ENCODE measurements around the gene CR1. TPM values are rescaled to one million over a fixed set of nuclear protein-coding genes. Genes with fewer than 3 reads are reported as not detected.

Gene CR1
- total and polyA plus RNA-seq, 2 of the 8 experiments (the other 6 are each of a cell fraction or from before 2014, with no cell fraction given): 0.15 to 0.22 TPM

GRCh38 chr1:207645635-207646081 lies 149.7 kb downstream of the CR1 start:
- ChIA-PET CTCF (ENCODE audit: partially characterized antibody) (interaction anchor here (1.0 kb wide), 1 partner anchor 9 kb away, joined by 3 read pairs; no protein-coding TSS in a partner anchor), POLR2A (ENCODE audit: partially characterized antibody) (no interaction called here)
- Histone ChIP-seq H2AFZ (ENCODE audit: low read length) (peak overlapping the region; percentile 31; the same call in 1 of the 2 replicates), H3K23ac (ENCODE audit: insufficient read length) (no peak overlapping the region), H4K8ac (ENCODE audit: extremely low read depth, insufficient read depth, low read length) (peak overlapping the region; percentile 88), H3K27ac (ENCODE audit: low read depth, low read length) (no peak overlapping the region), H2BK12ac (ENCODE audit: low read depth, low read length) (peak overlapping the region; percentile 68; the same call in 1 of the 2 replicates), H4K91ac (replicated peaks; ENCODE audit: insufficient read length, low read length) (peak overlapping the region; percentile 55), H3K14ac (ENCODE audit: insufficient read length) (no peak overlapping the region), H2BK120ac (replicated peaks; ENCODE audit: low read depth, low read length) (no peak overlapping the region), H3K79me2 (ENCODE audit: control insufficient read depth in 1 of 2, insufficient read depth in 2 of 2, low read length in 2 of 2) (no peaks in the 10 kb centered on the region), H3K23me2 (ENCODE audit: low read depth, low read length) (no peaks in the 10 kb centered on the region), H3K4me3 (ENCODE audit: extremely low read depth in 1 of 4, insufficient read depth in 2 of 4, low read depth in 3 of 4, low read length in 4 of 4) (no peak overlapping the region), H4K5ac (ENCODE audit: insufficient read length, low read depth, low read length) (no peak overlapping the region), H4K20me1 (replicated peaks in 1 of 2; ENCODE audit: control insufficient read depth in 1 of 2, insufficient read depth in 2 of 2, low read length in 2 of 2) (no peaks in the 10 kb centered on the region), H3K4ac (replicated peaks; ENCODE audit: insufficient read length, low read depth, low read length) (no peak overlapping the region), H2BK15ac (ENCODE audit: low read length) (peak overlapping the region; percentile 74; the same call in 1 of the 2 replicates), H2BK20ac (ENCODE audit: low read length) (peak overlapping the region; percentile 66), H3K9me3 (ENCODE audit: insufficient read depth in 2 of 2, low read depth in 1 of 2, low read length in 1 of 2) (no peaks in the 10 kb centered on the region; a peak in 1 of 4 replicates), H3K9ac (replicated peaks in 1 of 4; ENCODE audit: extremely low read depth in 1 of 4, low read depth in 3 of 4, low read length in 3 of 4) (no peak overlapping the region), H3K4me2 (ENCODE audit: insufficient read depth in 1 of 2, low read depth in 2 of 2, low read length in 2 of 2) (no peak overlapping the region; a peak in 1 of 4 replicates), H3K79me1 (ENCODE audit: low read depth, low read length) (no peaks in the 10 kb centered on the region), H3K36me3 (ENCODE audit: control insufficient read depth in 2 of 4, insufficient read depth in 4 of 4, low read length in 3 of 4) (no peaks in the 10 kb centered on the region), H2AK5ac (ENCODE audit: low read depth, low read length) (peak overlapping the region; percentile 13; the same call in 1 of the 2 replicates), H3K27me3 (replicated peaks in 1 of 4; ENCODE audit: control insufficient read depth in 3 of 4, extremely low read depth in 1 of 4, insufficient read depth in 3 of 4, low read length in 3 of 4) (no peaks in the 10 kb centered on the region), H3K4me1 (replicated peaks in 1 of 4; ENCODE audit: control insufficient read depth in 3 of 4, insufficient read depth in 4 of 4, low read length in 3 of 4) (no peaks in the 10 kb centered on the region), H3K56ac (replicated peaks; ENCODE audit: insufficient read length, low read depth, low read length) (no peak overlapping the region), H2BK5ac (ENCODE audit: low read depth, low read length) (peak overlapping the region; percentile 52; the same call in 1 of the 2 replicates), H3K18ac (ENCODE audit: extremely low read depth, low read length) (no peak overlapping the region; the same call in 1 of the 2 replicates)
- WGBS, 2 experiments (ENCODE audit: extremely low coverage in 1 of 2, insufficient coverage in 1 of 2, insufficient read length in 1 of 2, insufficient replicate concordance in 2 of 2, low coverage in 1 of 2, low lambda C conversion rate in 2 of 2, missing lambda C conversion rate in 1 of 2): 88% methylated on average over 16 of the region's 17 CpGs; no CpG with 5 or more reads in 1 of the 2 experiments
- TF ChIP-seq SUZ12 (IDR thresholded peaks at IDR 0.05; ENCODE audit: low read length) (no peak), BACH1 (IDR thresholded peaks at IDR 0.05; ENCODE audit: low read length) (no peak), ASH2L (IDR thresholded peaks at IDR 0.05; ENCODE audit: low read length) (no peak), YY1 (IDR thresholded peaks at IDR 0.05; ENCODE audit: low read depth, low read length) (no peak), TCF12 (IDR thresholded peaks at IDR 0.05; ENCODE audit: low read depth, low read length) (no peak), RNF2 (IDR thresholded peaks at IDR 0.05; ENCODE audit: borderline replicate concordance, low read depth, low read length, missing control alignments, poor library complexity, severe bottlenecking) (no peak), BCL11A (IDR thresholded peaks at IDR 0.05; ENCODE audit: low read depth in 2 of 2, low read length in 2 of 2) (no peak), POLR2A (IDR thresholded peaks at IDR 0.05; ENCODE audit: control extremely low read depth in 1 of 2, low read depth in 2 of 2, low read length in 2 of 2) (no peak)
- TF ChIP-seq, protein P1, sequence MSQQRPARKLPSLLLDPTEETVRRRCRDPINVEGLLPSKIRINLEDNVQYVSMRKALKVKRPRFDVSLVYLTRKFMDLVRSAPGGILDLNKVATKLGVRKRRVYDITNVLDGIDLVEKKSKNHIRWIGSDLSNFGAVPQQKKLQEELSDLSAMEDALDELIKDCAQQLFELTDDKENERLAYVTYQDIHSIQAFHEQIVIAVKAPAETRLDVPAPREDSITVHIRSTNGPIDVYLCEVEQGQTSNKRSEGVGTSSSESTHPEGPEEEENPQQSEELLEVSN (IDR thresholded peaks at IDR 0.05): no peak
- TF ChIP-seq, protein P2, sequence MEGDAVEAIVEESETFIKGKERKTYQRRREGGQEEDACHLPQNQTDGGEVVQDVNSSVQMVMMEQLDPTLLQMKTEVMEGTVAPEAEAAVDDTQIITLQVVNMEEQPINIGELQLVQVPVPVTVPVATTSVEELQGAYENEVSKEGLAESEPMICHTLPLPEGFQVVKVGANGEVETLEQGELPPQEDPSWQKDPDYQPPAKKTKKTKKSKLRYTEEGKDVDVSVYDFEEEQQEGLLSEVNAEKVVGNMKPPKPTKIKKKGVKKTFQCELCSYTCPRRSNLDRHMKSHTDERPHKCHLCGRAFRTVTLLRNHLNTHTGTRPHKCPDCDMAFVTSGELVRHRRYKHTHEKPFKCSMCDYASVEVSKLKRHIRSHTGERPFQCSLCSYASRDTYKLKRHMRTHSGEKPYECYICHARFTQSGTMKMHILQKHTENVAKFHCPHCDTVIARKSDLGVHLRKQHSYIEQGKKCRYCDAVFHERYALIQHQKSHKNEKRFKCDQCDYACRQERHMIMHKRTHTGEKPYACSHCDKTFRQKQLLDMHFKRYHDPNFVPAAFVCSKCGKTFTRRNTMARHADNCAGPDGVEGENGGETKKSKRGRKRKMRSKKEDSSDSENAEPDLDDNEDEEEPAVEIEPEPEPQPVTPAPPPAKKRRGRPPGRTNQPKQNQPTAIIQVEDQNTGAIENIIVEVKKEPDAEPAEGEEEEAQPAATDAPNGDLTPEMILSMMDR (IDR thresholded peaks at IDR 0.05; ENCODE audit: control extremely low read depth in 1 of 3, insufficient read depth in 1 of 3, low read depth in 1 of 3, low read length in 3 of 3): no peak
- DNase-seq (ENCODE audit: low read depth in 1 of 2, low spot score in 2 of 2): no peak
- FAIRE-seq: no peak
